H9 (cell line): ENCODE measurements around the gene EVI5. TPM values are rescaled to one million over a fixed set of nuclear protein-coding genes. Genes with fewer than 3 reads are reported as not detected.
"Not testable (repeated sequence)": the region's sequence is repeated elsewhere in the genome, so short reads cannot be mapped to it uniquely, and the experiment has no call there.

ENCODE experiments used
- DNase-seq: peaks from one replicate; pipeline ENCODE4 v3.0.0-alpha.2; 2017
- H2AFZ ChIP-seq: one replicate; pipeline ENCODE4 v1.6.1; 2013; ENCODE audit warnings: mild to moderate bottlenecking, low read length, control low read depth, moderate library complexity
- H2AK5ac ChIP-seq: 2 replicates; pipeline ENCODE4 v1.6.1; 2013; ENCODE audit warnings: low read length, control low read depth, mixed read lengths; ENCODE audit not compliant: insufficient read length
- H2BK120ac ChIP-seq: one replicate; pipeline ENCODE4 v1.6.1; 2013; ENCODE audit warnings: low read depth, mild to moderate bottlenecking, low read length, control low read depth, inconsistent platforms; ENCODE audit not compliant: poor library complexity, severe bottlenecking
- H2BK12ac ChIP-seq: 2 replicates; pipeline ENCODE4 v1.6.1; 2013; ENCODE audit warnings: low read length, control low read depth, mixed read lengths, low read depth; ENCODE audit not compliant: insufficient read length
- H2BK15ac ChIP-seq: 2 replicates; pipeline ENCODE4 v1.6.1; 2013; ENCODE audit warnings: low read depth, low read length, control low read depth
- H2BK20ac ChIP-seq: one replicate; pipeline ENCODE4 v1.6.1; 2013; ENCODE audit warnings: low read depth, mild to moderate bottlenecking, low read length, control low read depth, inconsistent platforms; ENCODE audit not compliant: poor library complexity, severe bottlenecking
- H2BK5ac ChIP-seq: 2 replicates; pipeline ENCODE4 v1.6.1; 2013; ENCODE audit warnings: low read length, control low read depth, mixed read lengths; ENCODE audit not compliant: insufficient read length
- H3K14ac ChIP-seq: 2 replicates; pipeline ENCODE4 v1.6.1; 2013; ENCODE audit warnings: low read length, control low read depth; ENCODE audit not compliant: insufficient read depth
- H3K18ac ChIP-seq: 2 replicates; pipeline ENCODE4 v1.6.1; 2013; ENCODE audit warnings: low read depth, mild to moderate bottlenecking, mixed read lengths, low read length, control low read depth; ENCODE audit not compliant: insufficient read length
- H3K23ac ChIP-seq: 2 replicates; pipeline ENCODE4 v1.6.1; 2013; ENCODE audit warnings: low read length, control low read depth, mixed read lengths, low read depth; ENCODE audit not compliant: insufficient read length
- H3K23me2 ChIP-seq: 2 replicates; pipeline ENCODE4 v1.6.1; 2013; ENCODE audit warnings: low read depth, mild to moderate bottlenecking, mixed read lengths, low read length, control low read depth; ENCODE audit not compliant: insufficient read length, poor library complexity, severe bottlenecking
- H3K27ac ChIP-seq: 2 replicates; pipeline ENCODE4 v1.5.1; 2013; ENCODE audit warnings: low read length, control low read depth, mixed read lengths, low read depth; ENCODE audit not compliant: insufficient read length
- H3K27me3 ChIP-seq: 2 replicates; pipeline ENCODE4 v1.6.1; 2013; ENCODE audit warnings: low read length, control low read depth, inconsistent platforms; ENCODE audit not compliant: insufficient read depth
- H3K4ac ChIP-seq: 2 replicates; pipeline ENCODE4 v1.6.1; 2013; ENCODE audit warnings: low read depth, mild to moderate bottlenecking, control low read depth, inconsistent platforms, low read length, moderate library complexity
- H3K4me1 ChIP-seq: 2 replicates; pipeline ENCODE4 v1.6.1; 2013; ENCODE audit warnings: low read length, control low read depth, inconsistent platforms; ENCODE audit not compliant: insufficient read depth
- H3K4me2 ChIP-seq: 2 replicates; pipeline ENCODE4 v1.6.1; 2013; ENCODE audit warnings: low read length, control low read depth, mixed read lengths; ENCODE audit not compliant: insufficient read length, insufficient read depth
- H3K56ac ChIP-seq: 2 replicates; pipeline ENCODE4 v1.6.1; 2013; ENCODE audit warnings: low read depth, mild to moderate bottlenecking, mixed read lengths, low read length, control low read depth; ENCODE audit not compliant: insufficient read length
- H3K79me1 ChIP-seq: 2 replicates; pipeline ENCODE4 v1.6.1; 2013; ENCODE audit warnings: low read depth, mild to moderate bottlenecking, moderate library complexity, low read length, control low read depth, inconsistent platforms; ENCODE audit not compliant: insufficient read depth, poor library complexity, severe bottlenecking
- H3K79me2 ChIP-seq: 2 replicates; pipeline ENCODE4 v1.6.1; 2013; ENCODE audit warnings: low read length, control low read depth, inconsistent platforms; ENCODE audit not compliant: insufficient read depth
- H3K9ac ChIP-seq: 2 replicates; pipeline ENCODE4 v1.6.1; 2013; ENCODE audit warnings: low read length, control low read depth, mixed read lengths; ENCODE audit not compliant: insufficient read length; ENCODE audit errors: extremely low read depth
- H3K9me3 ChIP-seq: one replicate; pipeline ENCODE4 v1.6.1; 2013; ENCODE audit warnings: low read depth, low read length, inconsistent platforms; ENCODE audit not compliant: control insufficient read depth
- H3T11ph ChIP-seq: one replicate; pipeline ENCODE4 v1.6.1; 2013; ENCODE audit warnings: mild to moderate bottlenecking, low read length, control low read depth, inconsistent platforms
- H4K20me1 ChIP-seq: one replicate; pipeline ENCODE4 v1.6.1; 2013; ENCODE audit not compliant: control insufficient read depth, insufficient read length, insufficient read depth
- H4K5ac ChIP-seq: 2 replicates; pipeline ENCODE4 v1.6.1; 2013; ENCODE audit warnings: low read depth, mild to moderate bottlenecking, mixed read lengths, low read length, control low read depth; ENCODE audit not compliant: insufficient read length
- H4K8ac ChIP-seq: replicated peaks from 2 replicates; pipeline ENCODE4 v1.6.1; 2013; ENCODE audit warnings: low read length, control low read depth, mixed read lengths, low read depth; ENCODE audit not compliant: insufficient read length
- H4K91ac ChIP-seq: 2 replicates; pipeline ENCODE4 v1.6.1; 2013; ENCODE audit warnings: low read depth, mild to moderate bottlenecking, moderate library complexity, mixed read lengths, low read length, control low read depth; ENCODE audit not compliant: insufficient read length
- H3K27ac Mint-ChIP-seq, 3 experiments: 2 replicates in 2 of 3; 3 replicates in 1 of 3; pipeline ENCODE4 v1.8.0; 2020 to 2021; ENCODE audit warnings: mixed read lengths in 3 of 3, mild to moderate bottlenecking in 1 of 3, moderate library complexity in 1 of 3
- H3K27me3 Mint-ChIP-seq: 2 replicates; pipeline ENCODE4 v1.8.0; 2021; ENCODE audit warnings: low read depth, mild to moderate bottlenecking, moderate library complexity, mixed read lengths
- H3K36me3 Mint-ChIP-seq, 3 experiments: 2 replicates in 2 of 3; 3 replicates in 1 of 3; pipeline ENCODE4 v1.8.0; 2020 to 2021; ENCODE audit warnings: low read depth in 3 of 3, mixed read lengths in 3 of 3; ENCODE audit not compliant: insufficient read depth in 1 of 3
- H3K4me1 Mint-ChIP-seq, 2 experiments: 2 replicates each; pipeline ENCODE4 v1.8.0; 2020; ENCODE audit warnings: mixed read lengths in 2 of 2
- H3K4me3 Mint-ChIP-seq, 2 experiments: 2 replicates in 1 of 2; 3 replicates in 1 of 2; pipeline ENCODE4 v1.8.0; 2020 to 2021; ENCODE audit warnings: mild to moderate bottlenecking in 2 of 2, mixed read lengths in 2 of 2, moderate library complexity in 1 of 2
- H3K9me3 Mint-ChIP-seq, 2 experiments: 2 replicates in 1 of 2; 3 replicates in 1 of 2; pipeline ENCODE4 v1.8.0; 2020; ENCODE audit warnings: mild to moderate bottlenecking in 2 of 2, mixed read lengths in 2 of 2, moderate library complexity in 1 of 2
- CTCF ChIP-seq: fragments of 200-600 bp; sonication (generic); conservative IDR thresholded peaks from 3 replicates; pipeline ENCODE4 v1.8.0; 2021; ENCODE audit warnings: antibody characterized with exemption, mild to moderate bottlenecking
- WGBS: extraction: QIAGEN DNeasy Blood & Tissue Kit; methylation state at CpG from one replicate; pipeline ENCODE4 v1.1.7; 2013; ENCODE audit warnings: missing lambda C conversion rate, low lambda C conversion rate, mixed read lengths; ENCODE audit not compliant: insufficient read length; ENCODE audit errors: extremely low coverage; 5-methylcytosine and 5-hydroxymethylcytosine counted together
- total RNA-seq: library from RNA; stranded (reverse); gene quantifications from 2 replicates; pipeline ENCODE4 v1.2.1, GENCODE V29; 2021

Gene EVI5
- total RNA-seq, 1 experiment from 2014 or later = 9.7 TPM

GRCh38 chr1:92721886-92722285 lies 63.0 kb downstream of the EVI5 start:
- no peak for TF ChIP-seq CTCF
- H3K4me1 ChIP-seq = no peaks in the 10 kb centered on the region
- no peaks in the 10 kb centered on the region for H3K27me3 ChIP-seq
- H2BK15ac ChIP-seq = no peak overlapping the region
- no peak overlapping the region for H2AFZ ChIP-seq
- Mint-ChIP-seq H3K4me3 (no peak overlapping the region), H3K9me3 (peaks cover 18 to 37% of the 10 kb centered on the region in 2 experiments), H3K27me3 (no peaks in the 10 kb centered on the region; the same call in 1 of the 2 replicates), H3K36me3 (peaks cover 28 to 33% (median 30%) of the 10 kb centered on the region in 3 experiments), H3K27ac (no peak overlapping the region), H3K4me1 (peaks cover 10 to 20% of the 10 kb centered on the region in 2 experiments)
- no peaks in the 10 kb centered on the region for H3K9me3 ChIP-seq
- no peaks in the 10 kb centered on the region for H3K79me2 ChIP-seq
- no peaks in the 10 kb centered on the region for H3K23me2 ChIP-seq
- H3K23ac ChIP-seq = no peak overlapping the region
- H2BK12ac ChIP-seq = no peak overlapping the region
- no peak overlapping the region for H2AK5ac ChIP-seq
- no peak overlapping the region for H3K4ac ChIP-seq
- no peak overlapping the region for H3K27ac ChIP-seq
- H4K5ac ChIP-seq = no peak overlapping the region
- no peak overlapping the region for H3K56ac ChIP-seq
- H4K8ac ChIP-seq = no peak overlapping the region
- no peak overlapping the region for H2BK5ac ChIP-seq
- no peak overlapping the region for H3K18ac ChIP-seq
- H3T11ph ChIP-seq = no peak overlapping the region
- no peak overlapping the region for H3K14ac ChIP-seq
- no peak for DNase-seq
- no peaks in the 10 kb centered on the region for H3K79me1 ChIP-seq
- no peak overlapping the region for H2BK120ac ChIP-seq
- H3K9ac ChIP-seq = no peak overlapping the region
- H3K4me2 ChIP-seq = no peak overlapping the region
- H2BK20ac ChIP-seq = no peak overlapping the region
- no peaks in the 10 kb centered on the region for H4K20me1 ChIP-seq
- no peak overlapping the region for H4K91ac ChIP-seq

- H2AFZ ChIP-seq, H2BK12ac ChIP-seq, H2BK15ac ChIP-seq, H3K27ac Mint-ChIP-seq, H3K18ac ChIP-seq, H4K8ac ChIP-seq, H3T11ph ChIP-seq, H3K9ac ChIP-seq, H3K4me3 Mint-ChIP-seq, H3K79me2 ChIP-seq, H3K23ac ChIP-seq, H3K14ac ChIP-seq, H3K4me2 ChIP-seq, H4K5ac ChIP-seq, H3K27ac ChIP-seq, DNase-seq, H3K27me3 ChIP-seq, H4K20me1 ChIP-seq, H2BK5ac ChIP-seq, H3K9me3 ChIP-seq, H3K23me2 ChIP-seq, H2BK20ac ChIP-seq, H3K27me3 Mint-ChIP-seq, H2BK120ac ChIP-seq, H3K79me1 ChIP-seq, H2AK5ac ChIP-seq, H3K4me1 ChIP-seq, H3K56ac ChIP-seq, H4K91ac ChIP-seq, H3K4ac ChIP-seq: not testable (repeated sequence)
- WGBS = no CpG with 5 or more reads among the region's 2 CpGs
- Mint-ChIP-seq H3K36me3 (peaks cover 28 to 33% (median 30%) of the 10 kb centered on the region in 3 experiments), H3K9me3 (peaks cover 18 to 37% of the 10 kb centered on the region in 2 experiments), H3K4me1 (peaks cover 10 to 20% of the 10 kb centered on the region in 2 experiments)
These were observed 63.8 kb downstream of the EVI5 start for GRCh38 chr1:92721157-92721556.
